ENCODE measurements around the gene NDRG2. TPM values are rescaled to one million over a fixed set of nuclear protein-coding genes. Genes with fewer than 3 reads are reported as not detected.
A peak's percentile ranks its signal among the peaks of the same experiment; 100 is the strongest.

The NDRG2 gene
- total and polyA plus RNA-seq, 2 donors (not counting 1 experiment from before 2014, with no cell fraction given): 0.32 to 0.50 TPM

DNA sequence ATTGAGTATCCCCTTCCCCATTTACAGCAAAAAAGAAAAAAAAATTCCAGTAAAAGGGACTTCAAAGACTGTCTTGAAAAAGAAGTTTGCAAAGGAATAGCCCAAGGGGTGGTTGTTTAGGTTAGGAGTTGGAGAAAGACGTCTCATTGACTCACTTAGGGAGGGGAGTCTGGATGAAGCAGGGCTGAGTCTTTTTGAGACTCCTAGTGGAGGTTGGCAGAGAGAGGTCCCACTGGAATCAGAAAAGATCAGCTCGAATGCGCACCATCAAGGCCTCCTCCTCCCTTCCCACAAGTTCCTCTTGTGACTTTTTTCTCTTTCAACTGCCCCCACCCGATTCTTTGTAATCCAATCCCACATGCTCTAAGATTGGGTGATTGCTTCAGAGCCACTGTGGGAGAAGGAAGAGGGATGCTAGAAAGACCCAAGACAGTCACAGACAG lies 47.2 kb upstream of the NDRG2 start:
- Histone ChIP-seq H3K4me3 (replicated peaks in 1 of 4; ENCODE audit: control extremely low read depth in 1 of 4, insufficient read depth in 1 of 4, low read depth in 3 of 4, low read length in 4 of 4) (peak overlapping the region; percentile 46 to 74 (median 58)), H3K27ac (ENCODE audit: insufficient read depth, low read length) (peak overlapping the region; percentile 96)
- TF ChIP-seq CTCF (conservative IDR thresholded peaks at IDR 0.05 in 1 of 2, IDR thresholded peaks at IDR 0.05 in 1 of 2; ENCODE audit: low read depth in 1 of 2, low read length in 2 of 2): peak; percentile 12 to 22
- no peak for TF ChIP-seq EZH2 (IDR thresholded peaks at IDR 0.05; ENCODE audit: low read length, missing control alignments)

GRCh38 chr14:21071225-21072030 lies 46.6 kb upstream of the NDRG2 start:
- Histone ChIP-seq H2AFZ (ENCODE audit: low read length) (no peak overlapping the region), H3K27me3 (ENCODE audit: control insufficient read depth, insufficient read depth, low read length) (no peaks in the 10 kb centered on the region), H3K36me3 (ENCODE audit: control insufficient read depth, insufficient read depth, low read length) (peaks cover 18% of the 10 kb centered on the region), H3K9ac (ENCODE audit: insufficient read depth, low read length) (peak overlapping the region; percentile 81), H3K9me3 (ENCODE audit: control insufficient read depth, insufficient read depth, low read depth, low read length) (no peaks in the 10 kb centered on the region), H3K4me1 (ENCODE audit: control insufficient read depth, extremely low read depth, insufficient read depth, low read length) (peaks cover 11% of the 10 kb centered on the region), H3K4me2 (ENCODE audit: extremely low read depth, insufficient read depth, low read length) (peak overlapping the region; percentile 96), H3K27ac (ENCODE audit: insufficient read depth, low read length) (peak overlapping the region; percentile 96), H3K79me2 (ENCODE audit: control insufficient read depth, insufficient read depth, low read length) (peaks cover 2% of the 10 kb centered on the region), H4K20me1 (ENCODE audit: control insufficient read depth, extremely low read depth, insufficient read depth, low read length) (no peaks in the 10 kb centered on the region), H3K4me3 (replicated peaks in 1 of 4; ENCODE audit: control extremely low read depth in 1 of 4, insufficient read depth in 1 of 4, low read depth in 3 of 4, low read length in 4 of 4) (peak overlapping the region; percentile 64 to 74 (median 66))
- peak; percentile 95 to 98 for DNase-seq (ENCODE audit: low read depth in 2 of 2)
- TF ChIP-seq EZH2 (IDR thresholded peaks at IDR 0.05; ENCODE audit: low read length, missing control alignments) (no peak), CTCF (conservative IDR thresholded peaks at IDR 0.05 in 1 of 2, IDR thresholded peaks at IDR 0.05 in 1 of 2; ENCODE audit: low read depth in 1 of 2, low read length in 2 of 2) (peak in 1 of 2 donors; percentile 9)

More for the DNA sequence above, 47.2 kb upstream of the NDRG2 start:
- no peaks in the 10 kb centered on the region for H4K20me1 ChIP-seq (ENCODE audit: control insufficient read depth, extremely low read depth, insufficient read depth, low read length)
- peaks cover 22% of the 10 kb centered on the region for H3K36me3 ChIP-seq (ENCODE audit: control insufficient read depth, insufficient read depth, low read length)
- H3K9ac ChIP-seq (ENCODE audit: insufficient read depth, low read length): peak overlapping the region; percentile 67
- no peak overlapping the region for H2AFZ ChIP-seq (ENCODE audit: low read length)
- H3K4me2 ChIP-seq (ENCODE audit: extremely low read depth, insufficient read depth, low read length): peak overlapping the region; percentile 49
- H3K9me3 ChIP-seq (ENCODE audit: control insufficient read depth, insufficient read depth, low read depth, low read length): no peaks in the 10 kb centered on the region
- peak; percentile 78 to 81 for DNase-seq (ENCODE audit: low read depth in 2 of 2)
- peaks cover 2% of the 10 kb centered on the region for H3K79me2 ChIP-seq (ENCODE audit: control insufficient read depth, insufficient read depth, low read length)
- H3K27me3 ChIP-seq (ENCODE audit: control insufficient read depth, insufficient read depth, low read length): no peaks in the 10 kb centered on the region
- peaks cover 11% of the 10 kb centered on the region for H3K4me1 ChIP-seq (ENCODE audit: control insufficient read depth, extremely low read depth, insufficient read depth, low read length)

DNA sequence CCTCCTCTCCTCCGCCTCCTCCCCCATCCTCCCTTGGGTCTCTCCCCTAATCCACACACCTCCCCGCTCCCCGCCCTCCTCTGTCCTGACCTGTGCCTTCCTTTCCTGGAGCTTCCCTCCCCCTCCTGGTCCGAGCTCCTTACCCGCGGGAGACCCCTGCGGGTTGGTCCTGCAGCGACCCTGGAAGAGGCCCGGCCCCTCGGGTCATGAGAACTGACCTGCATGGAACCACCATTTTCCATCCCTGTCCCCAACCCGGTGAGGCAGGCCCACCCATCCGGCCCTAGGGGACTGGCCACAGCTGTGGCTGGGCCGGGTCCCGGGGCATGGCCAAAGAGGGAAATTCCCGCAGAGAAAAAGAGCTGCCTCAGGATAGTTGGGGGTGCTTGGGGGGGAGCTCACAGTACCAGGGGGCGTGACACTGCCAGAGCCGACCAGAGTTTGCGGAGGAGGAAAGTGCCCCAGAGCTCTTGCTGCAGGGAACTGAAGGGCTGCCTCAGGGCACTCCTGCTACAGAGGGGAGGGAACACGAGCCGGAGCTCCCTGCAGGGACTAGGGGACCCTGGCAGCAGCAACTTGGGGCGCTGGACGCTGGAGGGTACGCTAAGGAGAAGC lies 45.9 kb upstream of the NDRG2 start:
- H3K27ac ChIP-seq (ENCODE audit: insufficient read depth, low read length): peak overlapping the region; percentile 96
- H2AFZ ChIP-seq (ENCODE audit: low read length): peak overlapping the region; percentile 17
- no peaks in the 10 kb centered on the region for H3K27me3 ChIP-seq (ENCODE audit: control insufficient read depth, insufficient read depth, low read length)
- peak overlapping the region; percentile 96 for H3K4me2 ChIP-seq (ENCODE audit: extremely low read depth, insufficient read depth, low read length)
- peak overlapping the region; percentile 64 to 74 (median 66) for H3K4me3 ChIP-seq (replicated peaks in 1 of 4; ENCODE audit: control extremely low read depth in 1 of 4, insufficient read depth in 1 of 4, low read depth in 3 of 4, low read length in 4 of 4)
- peaks cover 2% of the 10 kb centered on the region for H3K79me2 ChIP-seq (ENCODE audit: control insufficient read depth, insufficient read depth, low read length)
- TF ChIP-seq CTCF (conservative IDR thresholded peaks at IDR 0.05 in 1 of 2, IDR thresholded peaks at IDR 0.05 in 1 of 2; ENCODE audit: low read depth in 1 of 2, low read length in 2 of 2): no peak
- TF ChIP-seq EZH2 (IDR thresholded peaks at IDR 0.05; ENCODE audit: low read length, missing control alignments): no peak
- peak; percentile 43 to 59 for DNase-seq (ENCODE audit: low read depth in 2 of 2)
- peaks cover 11% of the 10 kb centered on the region for H3K4me1 ChIP-seq (ENCODE audit: control insufficient read depth, extremely low read depth, insufficient read depth, low read length)
- H4K20me1 ChIP-seq (ENCODE audit: control insufficient read depth, extremely low read depth, insufficient read depth, low read length): no peaks in the 10 kb centered on the region
- peaks cover 16% of the 10 kb centered on the region for H3K36me3 ChIP-seq (ENCODE audit: control insufficient read depth, insufficient read depth, low read length)
- H3K9me3 ChIP-seq (ENCODE audit: control insufficient read depth, insufficient read depth, low read depth, low read length): no peaks in the 10 kb centered on the region
- H3K9ac ChIP-seq (ENCODE audit: insufficient read depth, low read length): peak overlapping the region; percentile 81

All from fibroblast of lung (primary cell).